ENCODE results near the gene DPYSL4.

DPYSL4 gene

GRCh38 chr10:132162021-132162531 lies 24.7 kb upstream of the DPYSL4 start:
- no peaks in the 10 kb centered on the region for H3K9me3 ChIP-seq (ENCODE audit: insufficient read depth, low read length)
- no peak overlapping the region for H3K4me3 ChIP-seq (ENCODE audit: insufficient read length, low read depth)
- peaks cover 2% of the 10 kb centered on the region for H3K36me3 ChIP-seq (ENCODE audit: insufficient read depth, insufficient read length, low read length)
- DNase-seq (ENCODE audit: low read depth, low spot score) = no peak
- H3K27me3 ChIP-seq (ENCODE audit: insufficient read depth, insufficient read length) = no peaks in the 10 kb centered on the region
- peaks cover 13% of the 10 kb centered on the region for H3K4me1 ChIP-seq (ENCODE audit: insufficient read depth, insufficient read length)
- no peak overlapping the region for H3K9ac ChIP-seq (ENCODE audit: insufficient read length, low read depth)
- TF ChIP-seq YY1 (IDR thresholded peaks at IDR 0.05; ENCODE audit: insufficient read depth, insufficient read length) (no peak), ZNF274 (IDR thresholded peaks at IDR 0.05; ENCODE audit: low read depth, low read length) (no peak), SUZ12 (IDR thresholded peaks at IDR 0.05; ENCODE audit: extremely low read depth, insufficient read depth, insufficient read length) (no peak)

- Histone ChIP-seq H3K9me3 (ENCODE audit: insufficient read depth, low read length) (no peaks in the 10 kb centered on the region), H3K4me1 (ENCODE audit: insufficient read depth, insufficient read length) (peaks cover 16% of the 10 kb centered on the region), H3K36me3 (ENCODE audit: insufficient read depth, insufficient read length, low read length) (peaks cover 2% of the 10 kb centered on the region), H3K9ac (ENCODE audit: insufficient read length, low read depth) (no peak overlapping the region), H3K27me3 (ENCODE audit: insufficient read depth, insufficient read length) (no peaks in the 10 kb centered on the region), H3K4me3 (ENCODE audit: insufficient read length, low read depth) (no peak overlapping the region)
- no peak for TF ChIP-seq SUZ12 (IDR thresholded peaks at IDR 0.05; ENCODE audit: extremely low read depth, insufficient read depth, insufficient read length)
- no peak for DNase-seq (ENCODE audit: low read depth, low spot score)
Measured at GRCh38 chr10:132162590-132163277, 24.0 kb upstream of the DPYSL4 start.

DNA sequence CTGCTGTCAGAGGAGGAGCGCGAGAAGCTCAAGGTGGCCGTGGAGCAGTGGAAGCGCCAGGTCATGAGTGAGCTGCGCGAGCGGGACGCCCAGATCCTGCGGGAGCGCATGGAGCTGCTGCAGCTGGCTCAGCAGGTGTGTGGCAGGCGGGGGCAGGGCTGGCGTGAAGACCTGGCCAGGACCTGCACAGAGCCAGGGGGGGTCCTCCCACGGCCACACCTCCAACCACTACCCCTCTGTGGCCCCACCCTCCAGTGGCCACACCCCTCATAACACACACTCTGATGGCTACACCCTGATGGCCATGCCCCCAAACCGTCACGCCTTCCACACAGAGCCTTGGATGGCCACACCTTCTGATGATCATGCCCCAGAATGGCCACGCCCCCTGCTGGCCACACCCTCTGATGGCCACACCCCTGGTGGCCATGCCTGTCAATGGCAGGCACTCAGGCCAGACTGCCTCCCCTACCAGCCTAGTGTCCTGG lies 23.4 kb upstream of the DPYSL4 start:
- Histone ChIP-seq H3K36me3 (ENCODE audit: insufficient read depth, insufficient read length, low read length) (peaks cover 2% of the 10 kb centered on the region), H3K9me3 (ENCODE audit: insufficient read depth, low read length) (no peaks in the 10 kb centered on the region), H3K4me3 (ENCODE audit: insufficient read length, low read depth) (no peak overlapping the region), H3K27me3 (ENCODE audit: insufficient read depth, insufficient read length) (no peaks in the 10 kb centered on the region), H3K4me1 (ENCODE audit: insufficient read depth, insufficient read length) (peaks cover 16% of the 10 kb centered on the region), H3K9ac (ENCODE audit: insufficient read length, low read depth) (no peak overlapping the region)
- no peak for TF ChIP-seq YY1 (IDR thresholded peaks at IDR 0.05; ENCODE audit: insufficient read depth, insufficient read length)
- TF ChIP-seq SUZ12 (IDR thresholded peaks at IDR 0.05; ENCODE audit: extremely low read depth, insufficient read depth, insufficient read length) = no peak
- no peak for TF ChIP-seq ZNF274 (IDR thresholded peaks at IDR 0.05; ENCODE audit: low read depth, low read length)
- no peak for DNase-seq (ENCODE audit: low read depth, low spot score)

DNA sequence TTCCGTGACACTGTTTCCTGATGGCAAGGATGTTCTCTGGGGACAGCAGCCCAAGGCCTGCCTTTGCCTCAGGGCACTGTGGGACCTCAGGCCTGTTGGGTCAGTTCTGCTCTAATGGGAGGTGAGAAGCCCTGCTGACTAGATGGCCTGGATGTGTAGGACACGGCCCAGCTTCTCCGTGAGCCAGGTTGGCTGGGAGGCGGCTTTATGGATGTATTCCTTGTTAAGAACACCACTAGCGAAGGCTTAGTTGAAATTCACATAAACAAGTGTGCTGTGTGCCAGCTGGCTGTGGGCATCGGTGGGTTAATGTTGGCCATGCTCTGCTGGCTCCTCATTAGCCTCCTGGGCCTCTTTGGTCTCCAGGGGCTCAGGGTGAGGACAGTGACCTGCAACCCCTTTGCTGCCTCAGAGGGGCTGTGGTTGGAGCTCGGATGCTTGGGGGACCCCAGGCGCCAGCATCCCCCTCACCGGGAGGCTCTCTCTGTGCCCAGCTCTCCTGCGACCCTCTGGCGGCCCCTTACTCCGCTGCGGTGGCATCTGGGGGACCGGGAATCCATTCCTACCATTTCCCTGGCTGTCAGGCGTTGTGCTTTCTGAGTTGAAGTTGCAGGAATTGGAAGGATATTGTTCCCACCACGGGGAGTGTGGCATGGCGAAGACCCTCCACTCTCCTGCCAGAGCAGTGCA lies 22.8 kb upstream of the DPYSL4 start:
- H3K4me1 ChIP-seq (ENCODE audit: insufficient read depth, insufficient read length) = peaks cover 16% of the 10 kb centered on the region
- H3K9ac ChIP-seq (ENCODE audit: insufficient read length, low read depth) = no peak overlapping the region
- H3K4me3 ChIP-seq (ENCODE audit: insufficient read length, low read depth) = no peak overlapping the region
- no peaks in the 10 kb centered on the region for H3K27me3 ChIP-seq (ENCODE audit: insufficient read depth, insufficient read length)
- DNase-seq (ENCODE audit: low read depth, low spot score) = no peak
- H3K9me3 ChIP-seq (ENCODE audit: insufficient read depth, low read length) = no peaks in the 10 kb centered on the region
- peaks cover 2% of the 10 kb centered on the region for H3K36me3 ChIP-seq (ENCODE audit: insufficient read depth, insufficient read length, low read length)
- TF ChIP-seq YY1 (IDR thresholded peaks at IDR 0.05; ENCODE audit: insufficient read depth, insufficient read length) (no peak), SUZ12 (IDR thresholded peaks at IDR 0.05; ENCODE audit: extremely low read depth, insufficient read depth, insufficient read length) (no peak), ZNF274 (IDR thresholded peaks at IDR 0.05; ENCODE audit: low read depth, low read length) (no peak)

- DNase-seq (ENCODE audit: low read depth, low spot score) = no peak
Measured at GRCh38 chr10:132164761-132165278, 21.9 kb upstream of the DPYSL4 start.

DNA sequence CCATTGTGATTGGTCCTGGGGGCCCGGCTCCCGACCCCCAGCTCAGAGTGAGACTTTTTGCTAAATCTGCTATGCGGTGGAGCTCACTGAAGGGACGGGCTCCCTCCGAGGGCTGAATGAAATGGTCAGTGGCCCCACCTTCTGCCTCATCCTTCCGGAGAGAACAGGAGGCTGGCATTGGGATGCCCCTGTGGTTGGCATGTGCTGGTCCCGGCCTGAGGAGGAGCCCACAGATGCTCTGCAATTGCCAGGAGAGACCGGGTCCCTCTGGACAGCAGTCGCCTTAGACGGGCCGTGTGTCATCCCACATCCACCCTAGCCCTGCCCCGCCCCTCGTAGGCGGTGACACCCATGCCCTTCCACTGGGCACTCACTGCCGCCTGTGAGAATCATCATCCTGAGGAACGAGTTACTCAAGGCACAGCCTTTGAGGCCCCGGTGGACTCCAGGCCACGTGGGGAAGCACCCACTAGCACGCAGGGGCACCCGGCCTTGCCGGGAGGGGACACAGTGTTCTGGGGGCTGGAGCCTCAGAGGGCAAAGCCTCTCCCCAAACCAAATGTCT lies 21.2 kb upstream of the DPYSL4 start:
- Histone ChIP-seq H3K9me3 (ENCODE audit: insufficient read depth, low read length) (no peaks in the 10 kb centered on the region), H3K9ac (ENCODE audit: insufficient read length, low read depth) (no peak overlapping the region), H3K4me1 (ENCODE audit: insufficient read depth, insufficient read length) (peaks cover 16% of the 10 kb centered on the region), H3K4me3 (ENCODE audit: insufficient read length, low read depth) (no peak overlapping the region), H3K27me3 (ENCODE audit: insufficient read depth, insufficient read length) (no peaks in the 10 kb centered on the region), H3K36me3 (ENCODE audit: insufficient read depth, insufficient read length, low read length) (peaks cover 2% of the 10 kb centered on the region)
- no peak for DNase-seq (ENCODE audit: low read depth, low spot score)
- no peak for TF ChIP-seq SUZ12 (IDR thresholded peaks at IDR 0.05; ENCODE audit: extremely low read depth, insufficient read depth, insufficient read length)
- no peak for TF ChIP-seq YY1 (IDR thresholded peaks at IDR 0.05; ENCODE audit: insufficient read depth, insufficient read length)

More at GRCh38 chr10:132164761-132165278, 21.9 kb upstream of the DPYSL4 start:
- Histone ChIP-seq H3K4me3 (ENCODE audit: insufficient read length, low read depth) (no peak overlapping the region), H3K4me1 (ENCODE audit: insufficient read depth, insufficient read length) (peaks cover 16% of the 10 kb centered on the region), H3K36me3 (ENCODE audit: insufficient read depth, insufficient read length, low read length) (peaks cover 2% of the 10 kb centered on the region), H3K9me3 (ENCODE audit: insufficient read depth, low read length) (no peaks in the 10 kb centered on the region), H3K9ac (ENCODE audit: insufficient read length, low read depth) (no peak overlapping the region), H3K27me3 (ENCODE audit: insufficient read depth, insufficient read length) (no peaks in the 10 kb centered on the region)
- TF ChIP-seq YY1 (IDR thresholded peaks at IDR 0.05; ENCODE audit: insufficient read depth, insufficient read length) (no peak), SUZ12 (IDR thresholded peaks at IDR 0.05; ENCODE audit: extremely low read depth, insufficient read depth, insufficient read length) (no peak), ZNF274 (IDR thresholded peaks at IDR 0.05; ENCODE audit: low read depth, low read length) (no peak)
